OCI-LY1 (cell line): ENCODE measurements around the gene IL16.

Source experiments
- H2AFZ ChIP-seq: fragments of 200-600 bp; sonication (generic), shearing (Covaris generic); 2 replicates; pipeline ENCODE4 v1.6.0; 2014; ENCODE audit warnings: antibody characterized with exemption, mild to moderate bottlenecking, low read length
- H3F3A ChIP-seq: fragments of 200-600 bp; sonication (generic), shearing (Covaris generic); 2 replicates; pipeline ENCODE4 v1.6.0; 2014; ENCODE audit warnings: mild to moderate bottlenecking, antibody characterized with exemption, low read length, moderate library complexity; ENCODE audit not compliant: insufficient read depth
- H3K27ac ChIP-seq: fragments of 200-600 bp; sonication (generic); 2 replicates; pipeline ENCODE4 v1.5.1; 2014; ENCODE audit warnings: low read length, mixed run types, mild to moderate bottlenecking, low read depth; ENCODE audit not compliant: poor library complexity, severe bottlenecking
- H3K27me3 ChIP-seq: fragments of 200-600 bp; sonication (generic); 2 replicates; pipeline ENCODE4 v1.6.0; 2014; ENCODE audit warnings: antibody characterized with exemption, mild to moderate bottlenecking, low read length, moderate library complexity; ENCODE audit not compliant: insufficient read depth
- H3K36me3 ChIP-seq: fragments of 200-600 bp; sonication (generic); 2 replicates; pipeline ENCODE4 v1.6.1; 2014; ENCODE audit warnings: mild to moderate bottlenecking, antibody characterized with exemption, low read length, moderate library complexity, mixed read lengths; ENCODE audit not compliant: insufficient read depth
- H3K4me1 ChIP-seq: fragments of 200-600 bp; sonication (generic); 2 replicates; pipeline ENCODE4 v1.5.1; 2014; ENCODE audit warnings: mild to moderate bottlenecking, low read length, moderate library complexity; ENCODE audit not compliant: insufficient read depth, severe bottlenecking
- H3K4me2 ChIP-seq: fragments of 200-600 bp; sonication (generic), shearing (Covaris generic); 2 replicates; pipeline ENCODE4 v1.6.1; 2014; ENCODE audit warnings: low read length
- H3K4me3 ChIP-seq: fragments of 200-600 bp; sonication (generic); 2 replicates; pipeline ENCODE4 v1.5.1; 2014; ENCODE audit warnings: low read length, low read depth, mild to moderate bottlenecking, mixed read lengths; ENCODE audit not compliant: poor library complexity, severe bottlenecking
- H3K79me2 ChIP-seq: fragments of 200-600 bp; shearing (Covaris generic); 2 replicates; pipeline ENCODE4 v1.6.1; 2016; ENCODE audit warnings: mixed run types, low read length, mixed read lengths; ENCODE audit not compliant: insufficient read depth
- H3K9ac ChIP-seq: fragments of 200-600 bp; sonication (generic), shearing (Covaris generic); 2 replicates; pipeline ENCODE4 v1.6.1; 2014; ENCODE audit warnings: mild to moderate bottlenecking, low read length, mixed read lengths
- H3K9me2 ChIP-seq: fragments of 200-600 bp; sonication (generic), shearing (Covaris generic); 2 replicates; pipeline ENCODE4 v1.6.1; 2014; ENCODE audit warnings: low read depth, mild to moderate bottlenecking, low read length, mixed read lengths
- H3K9me3 ChIP-seq: fragments of 200-600 bp; shearing (Covaris generic); 2 replicates; pipeline ENCODE4 v1.6.1; 2014; ENCODE audit warnings: low read length, mixed read lengths
- H4K20me1 ChIP-seq: fragments of 200-600 bp; sonication (generic), shearing (Covaris generic); 2 replicates; pipeline ENCODE4 v1.6.0; 2016; ENCODE audit warnings: mild to moderate bottlenecking, low read length; ENCODE audit not compliant: insufficient read depth
- CTCF ChIP-seq: fragments of 200-600 bp; sonication (generic), shearing (Covaris generic); IDR thresholded peaks from 2 replicates; pipeline ENCODE4 v1.5.1; 2017; ENCODE audit warnings: mild to moderate bottlenecking, antibody characterized with exemption, low read length, moderate library complexity, mixed read lengths
- EZH2 ChIP-seq: fragments of 200-600 bp; sonication (generic), shearing (Covaris generic); IDR thresholded peaks from 2 replicates; pipeline ENCODE4 v1.8.0; 2017; ENCODE audit warnings: borderline replicate concordance, mixed run types, mild to moderate bottlenecking, antibody characterized with exemption, low read length, moderate library complexity, mixed read lengths

IL16 gene

GRCh38 chr15:81196576-81197254 lies at the start of gene IL16:
Gene IL16, plus strand, starts transcription at chr15:81196879. Its CDS starts 28,521 bp downstream, at chr15:81225400.
- Histone ChIP-seq H3K9me2 (no peaks in the 10 kb centered on the region), H3F3A (no peaks in the 10 kb centered on the region), H3K27ac (no peak within 1 kb of the TSS), H4K20me1 (no peaks in the 10 kb centered on the region), H3K4me3 (no peak within 1 kb of the TSS), H3K36me3 (no peaks in the 10 kb centered on the region), H3K27me3 (0 out of 2 replicates have a peak, but pooled peaks cover 5% of the 10 kb centered on the region), H3K9ac (no peak within 1 kb of the TSS), H3K79me2 (no peaks in the 10 kb centered on the region), H3K9me3 (no peaks in the 10 kb centered on the region), H3K4me2 (no peak within 1 kb of the TSS), H3K4me1 (no peaks in the 10 kb centered on the region), H2AFZ (no peak within 1 kb of the TSS)
- no peak for TF ChIP-seq CTCF
- no peak for TF ChIP-seq EZH2

GRCh38 chr15:81151389-81151788 lies 45.3 kb upstream of the IL16 start:
- no peaks in the 10 kb centered on the region for H3K9me3 ChIP-seq
- no peaks in the 10 kb centered on the region for H3K79me2 ChIP-seq
- H3F3A ChIP-seq: no peaks in the 10 kb centered on the region
- TF ChIP-seq EZH2 (no peak), CTCF (no peak)
- H3K4me1 ChIP-seq: no peaks in the 10 kb centered on the region
- no peaks in the 10 kb centered on the region for H3K27me3 ChIP-seq
- H3K36me3 ChIP-seq: no peaks in the 10 kb centered on the region
- H3K4me2 ChIP-seq: no peak overlapping the region
- H2AFZ ChIP-seq: no peak overlapping the region
- no peak overlapping the region for H3K9ac ChIP-seq
- H3K9me2 ChIP-seq: no peaks in the 10 kb centered on the region
- no peak overlapping the region for H3K27ac ChIP-seq
- no peaks in the 10 kb centered on the region for H4K20me1 ChIP-seq
- no peak overlapping the region for H3K4me3 ChIP-seq

GRCh38 chr15:81152339-81152738 lies 44.3 kb upstream of the IL16 start:
- Histone ChIP-seq H3F3A (no peaks in the 10 kb centered on the region), H3K27me3 (no peaks in the 10 kb centered on the region), H3K36me3 (no peaks in the 10 kb centered on the region), H4K20me1 (no peaks in the 10 kb centered on the region), H3K4me3 (no peak overlapping the region), H3K9me2 (no peaks in the 10 kb centered on the region), H3K9me3 (no peaks in the 10 kb centered on the region), H3K79me2 (no peaks in the 10 kb centered on the region), H3K4me1 (no peaks in the 10 kb centered on the region), H3K4me2 (no peak overlapping the region), H2AFZ (no peak overlapping the region), H3K27ac (no peak overlapping the region), H3K9ac (no peak overlapping the region)
- TF ChIP-seq CTCF: no peak; the same call in 1 of the 2 replicates
